ENCODE results near the gene MXRA8. TPM values are rescaled to one million over a fixed set of nuclear protein-coding genes. Genes with fewer than 3 reads are reported as not detected.
"Not testable (repeated sequence)": the region's sequence is repeated elsewhere in the genome, so short reads cannot be mapped to it uniquely, and the experiment has no call there.

The MXRA8 gene
- total RNA-seq, 3 donors from 2014 or later (not counting 1 experiment from before 2014, with no cell fraction given), result 0.26 TPM; not detected in 2

- TF ChIP-seq CTCF (IDR thresholded peaks at IDR 0.05), result no peak
- no peak overlapping the region for H3K4me3 Mint-ChIP-seq
- ATAC-seq (no peak), DNase-seq (no peak)
- Histone ChIP-seq H3K27me3 (ENCODE audit: control insufficient read depth, insufficient read depth, low read length) (no peaks in the 10 kb centered on the region), H3K27ac (ENCODE audit: low read length) (no peak overlapping the region), H3K36me3 (ENCODE audit: control insufficient read depth, insufficient read depth, low read length) (peaks cover 64% of the 10 kb centered on the region), H3K4me1 (ENCODE audit: control insufficient read depth, insufficient read depth, low read length) (no peaks in the 10 kb centered on the region), H3K4me3 (ENCODE audit: low read length) (no peak overlapping the region), H3K9me3 (ENCODE audit: control insufficient read depth, insufficient read depth, low read length) (no peaks in the 10 kb centered on the region)
- H3K36me3 Mint-ChIP-seq, result peaks cover 6% of the 10 kb centered on the region
- no peaks in the 10 kb centered on the region for H3K9me3 Mint-ChIP-seq
- intact Hi-C loops (cut with micrococcal nuclease), result no loop called here
- 98% methylated on average over 50 of the region's 50 CpGs for WGBS (ENCODE audit: insufficient coverage)
- peaks cover 0 to 7% of the 10 kb centered on the region in 2 donors for H3K4me1 Mint-ChIP-seq
- no peaks in the 10 kb centered on the region for H3K27me3 Mint-ChIP-seq (ENCODE audit: low read depth in 2 of 2)
- H3K27ac Mint-ChIP-seq, result no peak overlapping the region
Observed at GRCh38 chr1:1387098-1388077, 29.0 kb upstream of the MXRA8 start.

- Mint-ChIP-seq H3K36me3 (no peaks in the 10 kb centered on the region), H3K4me3 (no peak overlapping the region), H3K4me1 (no peaks in the 10 kb centered on the region), H3K9me3 (no peaks in the 10 kb centered on the region), H3K27ac (no peak overlapping the region), H3K27me3 (ENCODE audit: low read depth in 2 of 2) (no peaks in the 10 kb centered on the region)
- DNase-seq (no peak), ATAC-seq (no peak)
- no peaks in the 10 kb centered on the region for H3K4me1 ChIP-seq (ENCODE audit: control insufficient read depth, insufficient read depth, low read length)
- no peaks in the 10 kb centered on the region for H3K9me3 ChIP-seq (ENCODE audit: control insufficient read depth, insufficient read depth, low read length)
- intact Hi-C loops (cut with micrococcal nuclease), result no loop called here
- no peak for TF ChIP-seq CTCF (IDR thresholded peaks at IDR 0.05)
- WGBS (ENCODE audit: insufficient coverage), result 95% methylated on average over 8 of the region's 8 CpGs
- H3K27me3 ChIP-seq (ENCODE audit: control insufficient read depth, insufficient read depth, low read length), result no peaks in the 10 kb centered on the region
- H3K27ac ChIP-seq (ENCODE audit: low read length), result no peak overlapping the region
- no peak overlapping the region for H3K4me3 ChIP-seq (ENCODE audit: low read length)
- peaks cover 51% of the 10 kb centered on the region for H3K36me3 ChIP-seq (ENCODE audit: control insufficient read depth, insufficient read depth, low read length)
Observed at GRCh38 chr1:1385931-1386330, 27.6 kb upstream of the MXRA8 start.

GRCh38 chr1:1385339-1385738 lies 27.0 kb upstream of the MXRA8 start:
- H3K4me3 ChIP-seq (ENCODE audit: low read length); H3K27me3 Mint-ChIP-seq (ENCODE audit: low read depth in 2 of 2); H3K4me1 Mint-ChIP-seq; H3K4me3 Mint-ChIP-seq; H3K36me3 Mint-ChIP-seq; DNase-seq; ATAC-seq; H3K9me3 Mint-ChIP-seq; H3K9me3 ChIP-seq (ENCODE audit: control insufficient read depth, insufficient read depth, low read length); H3K27ac Mint-ChIP-seq; H3K27ac ChIP-seq (ENCODE audit: low read length); H3K27me3 ChIP-seq (ENCODE audit: control insufficient read depth, insufficient read depth, low read length); intact Hi-C loops (cut with micrococcal nuclease); H3K4me1 ChIP-seq (ENCODE audit: control insufficient read depth, insufficient read depth, low read length): not testable (repeated sequence)
- peaks cover 45% of the 10 kb centered on the region for H3K36me3 ChIP-seq (ENCODE audit: control insufficient read depth, insufficient read depth, low read length)
- WGBS (ENCODE audit: insufficient coverage), result 95% methylated on average over 29 of the region's 29 CpGs

- Mint-ChIP-seq H3K9me3 (no peaks in the 10 kb centered on the region), H3K27me3 (ENCODE audit: low read depth in 2 of 2) (no peaks in the 10 kb centered on the region), H3K4me1 (no peaks in the 10 kb centered on the region), H3K36me3 (no peaks in the 10 kb centered on the region), H3K4me3 (no peak overlapping the region), H3K27ac (no peak overlapping the region)
- H3K36me3 ChIP-seq (ENCODE audit: control insufficient read depth, insufficient read depth, low read length), result peaks cover 8% of the 10 kb centered on the region
- H3K4me3 ChIP-seq (ENCODE audit: low read length), result no peak overlapping the region
- H3K4me1 ChIP-seq (ENCODE audit: control insufficient read depth, insufficient read depth, low read length), result no peaks in the 10 kb centered on the region
- H3K27ac ChIP-seq (ENCODE audit: low read length), result no peak overlapping the region
- DNase-seq (no peak), ATAC-seq (no peak)
- no peaks in the 10 kb centered on the region for H3K9me3 ChIP-seq (ENCODE audit: control insufficient read depth, insufficient read depth, low read length)
- TF ChIP-seq CTCF (IDR thresholded peaks at IDR 0.05), result no peak
- H3K27me3 ChIP-seq (ENCODE audit: control insufficient read depth, insufficient read depth, low read length), result no peaks in the 10 kb centered on the region
- intact Hi-C loops (cut with micrococcal nuclease), result no loop called here
- 82% methylated on average over 8 of the region's 8 CpGs for WGBS (ENCODE audit: insufficient coverage)
Observed at GRCh38 chr1:1381294-1381693, 22.9 kb upstream of the MXRA8 start.

Measured in natural killer cell (primary cell).